HepG2 (cell line): ENCODE results near the gene FAM171A2. TPM values are rescaled to one million over a fixed set of nuclear protein-coding genes. Genes with fewer than 3 reads are reported as not detected.
A peak's percentile ranks its signal among the peaks of the same experiment; 100 is the strongest.

Experiments
- ATAC-seq: fragments of 200-7000 bp; cut with Tn5 transposase; 3 replicates; pipeline ENCODE4 v1.9.1; 2020; ENCODE audit warnings: mild to moderate bottlenecking, moderate library complexity
- BruUV-seq: library from RNA; stranded (reverse); fragments of 400-500 nt; replicated peaks from 2 replicates; lab custom pipeline; 2021; lab: Mats Ljungman, UMichigan
- CTCF ChIA-PET: fragments of 300-600 bp; formaldehyde crosslinking; extraction: SDS; loops from one replicate; lab custom pipeline; 2021; ENCODE audit warnings: low total read pairs, inconsistent platforms, low intra/inter-chr PET ratio; lab: Yijun Ruan, JAX
- POLR2A ChIA-PET: fragments of 350-600 bp; sonication (Branson Sonifier 250); formaldehyde crosslinking; loops from one replicate; lab custom pipeline; 2020; ENCODE audit warnings: antibody characterized with exemption, inconsistent platforms; lab: Yijun Ruan, JAX
- DNase-seq: peaks from one replicate; pipeline ENCODE4 v3.0.0-alpha.2; 2015; ENCODE audit warnings: low spot score
- FAIRE-seq: peaks from 3 replicates; lab custom pipeline; 2011; peaks lifted over from hg19 to GRCh38; lab: Jason Lieb, UNC
- H2AFZ ChIP-seq: one replicate; pipeline ENCODE4 v1.6.1; 2011; ENCODE audit warnings: low read length, inconsistent platforms
- H3K27ac ChIP-seq: fragments of 300-600 bp; 3 replicates; pipeline ENCODE4 v1.8.0; 2011; ENCODE audit warnings: mixed run types, mild to moderate bottlenecking, mixed read lengths, low read length, inconsistent platforms; ENCODE audit not compliant: insufficient read depth; ENCODE audit errors: extremely low read length
- H3K27me3 ChIP-seq, 2 experiments: fragments of 200-600 bp in 1 of 2; 2 replicates in 1 of 2; 3 replicates in 1 of 2; pipeline versions ENCODE4 v1.6.0 to v1.8.0; 2011; ENCODE audit warnings: low read length in 2 of 2, mild to moderate bottlenecking in 2 of 2, moderate library complexity in 2 of 2, inconsistent platforms in 1 of 2; ENCODE audit not compliant: insufficient read depth in 2 of 2, control insufficient read depth in 1 of 2
- H3K36me3 ChIP-seq, 2 experiments: fragments of 200-600 bp in 1 of 2; replicated peaks in 1 of 2; 2 replicates in 1 of 2; 3 replicates in 1 of 2; pipeline versions ENCODE4 v1.5.1 to v1.8.0; 2011; ENCODE audit warnings: low read length in 2 of 2, inconsistent platforms in 1 of 2; ENCODE audit not compliant: insufficient read depth in 2 of 2, control insufficient read depth in 1 of 2
- H3K4me1 ChIP-seq: 2 replicates; pipeline ENCODE4 v1.5.1; 2012; ENCODE audit warnings: low read length, inconsistent platforms; ENCODE audit not compliant: insufficient read depth
- H3K4me2 ChIP-seq: 2 replicates; pipeline ENCODE4 v1.6.0; 2011; ENCODE audit warnings: low read depth, low read length, inconsistent platforms
- H3K4me3 ChIP-seq, 3 experiments: fragments of 200-600 bp in 1 of 3; sonication (generic), shearing (Covaris generic) in 1 of 3; replicated peaks in 1 of 3; 2 replicates each; pipeline ENCODE4 v1.5.1; 2011 to 2016; ENCODE audit warnings: low read length in 3 of 3, inconsistent platforms in 2 of 3, low read depth in 2 of 3, mild to moderate bottlenecking in 2 of 3, control low read depth in 1 of 3, mixed read lengths in 1 of 3; ENCODE audit not compliant: insufficient read depth in 1 of 3
- H3K79me2 ChIP-seq: one replicate; pipeline ENCODE4 v1.6.1; 2011; ENCODE audit warnings: low read length, inconsistent platforms; ENCODE audit not compliant: insufficient read depth
- H3K9ac ChIP-seq: 2 replicates; pipeline ENCODE4 v1.6.0; 2011; ENCODE audit warnings: mild to moderate bottlenecking, low read depth, low read length, inconsistent platforms; ENCODE audit not compliant: insufficient read depth
- H3K9me3 ChIP-seq: 2 replicates; pipeline ENCODE4 v1.5.1; 2012; ENCODE audit warnings: mild to moderate bottlenecking, low read length
- H4K20me1 ChIP-seq: 2 replicates; pipeline ENCODE4 v1.6.0; 2011; ENCODE audit warnings: inconsistent platforms, mild to moderate bottlenecking, low read length, moderate library complexity; ENCODE audit not compliant: insufficient read depth
- FOXC1 ChIP-seq: sonication (generic); formaldehyde crosslinking; IDR thresholded peaks from 2 replicates; pipeline ENCODE4 v1.8.0; 2022; ENCODE audit warnings: mild to moderate bottlenecking, missing genetic modification reagents, borderline replicate concordance
- ZNF274 ChIP-seq: sonication (generic); formaldehyde crosslinking; IDR thresholded peaks from 2 replicates; pipeline ENCODE4 v1.5.1; 2020; ENCODE audit warnings: mild to moderate bottlenecking, missing genetic modification reagents
- ZNF883 ChIP-seq: sonication (generic); formaldehyde crosslinking; IDR thresholded peaks from 2 replicates; pipeline ENCODE4 v1.5.1; 2020; ENCODE audit warnings: mild to moderate bottlenecking, missing genetic modification reagents; ENCODE audit errors: not compliant biosample characterization
- WGBS: methylation state at CpG from one replicate; pipeline ENCODE4 v1.1.6; 2017; ENCODE audit warnings: low lambda C conversion rate; 5-methylcytosine and 5-hydroxymethylcytosine counted together
- in situ Hi-C: cut with HindIII; loops from 2 replicates; pipeline ENCODE4 v1.10.0; 2017; ENCODE audit warnings: low pct_unique_long_range_greater_than_20kb; ENCODE audit not compliant: extremely low pct_ligation_motif_present
- intact Hi-C: fragments of 100-400 bp; cut with micrococcal nuclease; formaldehyde crosslinking; loops from one replicate; pipeline ENCODE4 v1.10.0; 2022; ENCODE audit not compliant: unreplicated experiment
- polyA plus RNA-seq, 8 experiments: library from polyadenylated mRNA; depleted of rRNA in 3 of 8; stranded (reverse) in 7 of 8; unstranded in 1 of 8; fragments of >200 nt; fragmentation: Illumina TruSeq in 4 of 8; extraction: Trizol in 4 of 8; gene quantifications; 2 replicates each; pipeline versions ENCODE4 v1.2.1 to v1.2.3, GENCODE V29; 2011 to 2016; ENCODE audit warnings: low read depth in 4 of 8, missing spikeins in 1 of 8, mixed read lengths in 1 of 8; ENCODE audit not compliant: insufficient read depth in 1 of 8
- total RNA-seq, 5 experiments: library from RNA; depleted of rRNA; stranded (reverse); fragments of >200 nt; fragmentation: Illumina TruSeq; extraction: Trizol; gene quantifications; 2 replicates each; pipeline ENCODE4 v1.2.3, GENCODE V29; 2016; ENCODE audit warnings: low read depth in 1 of 5
- TF ChIP-seq, protein P1 (sequence below): sonication (generic); formaldehyde crosslinking; IDR thresholded peaks from 2 replicates; pipeline ENCODE4 v1.5.0; 2020; ENCODE audit warnings: mild to moderate bottlenecking, missing genetic modification reagents, moderate library complexity
- TF ChIP-seq, protein P2 (sequence below): sonication (generic); formaldehyde crosslinking; IDR thresholded peaks from 2 replicates; pipeline ENCODE4 v1.4.0; 2020; ENCODE audit warnings: missing genetic modification reagents
- TF ChIP-seq, protein P3 (sequence below): sonication (generic); formaldehyde crosslinking; IDR thresholded peaks from 2 replicates; pipeline ENCODE4 v1.5.1; 2020; ENCODE audit warnings: mild to moderate bottlenecking, missing genetic modification reagents, moderate library complexity

FAM171A2 gene
- total and polyA plus RNA-seq, 2 of the 13 experiments (the other 11 are each of a cell fraction or from before 2014, with no cell fraction given): 1.8 to 3.6 TPM

DNA sequence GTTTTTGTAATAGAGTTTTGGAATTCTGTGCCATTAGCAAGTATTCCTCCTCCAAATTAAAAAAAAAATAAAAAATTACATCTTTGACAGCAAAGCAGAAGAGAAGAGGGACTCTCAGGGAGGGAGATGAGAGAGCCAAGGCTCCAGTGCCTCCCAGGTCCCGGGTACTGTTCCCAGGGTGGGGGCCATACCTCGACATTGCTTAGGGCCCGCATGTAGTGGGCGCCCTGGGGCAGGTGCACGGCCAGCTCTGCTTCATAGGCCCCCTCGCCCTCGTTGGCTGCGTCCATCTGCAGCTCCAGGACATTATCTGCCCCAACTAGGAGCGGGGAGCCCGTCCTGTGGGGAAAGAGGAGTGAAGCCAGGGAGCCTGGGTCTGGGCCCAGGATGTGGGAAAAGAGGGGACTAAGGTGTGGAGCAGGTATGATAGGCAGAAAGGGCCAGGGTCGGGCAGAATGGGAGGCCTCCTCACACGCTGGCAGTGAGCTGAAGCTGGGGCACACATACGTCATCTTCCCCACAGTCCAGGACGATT lies 14.6 kb upstream of the FAM171A2 start:
- peaks cover 33% of the 10 kb centered on the region for H3K4me1 ChIP-seq
- DNase-seq (no peak), FAIRE-seq (no peak), ATAC-seq (no peak)
- no peaks in the 10 kb centered on the region for H3K79me2 ChIP-seq
- WGBS: 22% methylated on average over 14 of the region's 14 CpGs
- H3K4me3 ChIP-seq: no peak overlapping the region
- TF ChIP-seq, protein P1, sequence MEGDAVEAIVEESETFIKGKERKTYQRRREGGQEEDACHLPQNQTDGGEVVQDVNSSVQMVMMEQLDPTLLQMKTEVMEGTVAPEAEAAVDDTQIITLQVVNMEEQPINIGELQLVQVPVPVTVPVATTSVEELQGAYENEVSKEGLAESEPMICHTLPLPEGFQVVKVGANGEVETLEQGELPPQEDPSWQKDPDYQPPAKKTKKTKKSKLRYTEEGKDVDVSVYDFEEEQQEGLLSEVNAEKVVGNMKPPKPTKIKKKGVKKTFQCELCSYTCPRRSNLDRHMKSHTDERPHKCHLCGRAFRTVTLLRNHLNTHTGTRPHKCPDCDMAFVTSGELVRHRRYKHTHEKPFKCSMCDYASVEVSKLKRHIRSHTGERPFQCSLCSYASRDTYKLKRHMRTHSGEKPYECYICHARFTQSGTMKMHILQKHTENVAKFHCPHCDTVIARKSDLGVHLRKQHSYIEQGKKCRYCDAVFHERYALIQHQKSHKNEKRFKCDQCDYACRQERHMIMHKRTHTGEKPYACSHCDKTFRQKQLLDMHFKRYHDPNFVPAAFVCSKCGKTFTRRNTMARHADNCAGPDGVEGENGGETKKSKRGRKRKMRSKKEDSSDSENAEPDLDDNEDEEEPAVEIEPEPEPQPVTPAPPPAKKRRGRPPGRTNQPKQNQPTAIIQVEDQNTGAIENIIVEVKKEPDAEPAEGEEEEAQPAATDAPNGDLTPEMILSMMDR (CRISPR knock-in tag): 0 out of 2 replicates have a peak, but pooled peaks have one; percentile 23
- TF ChIP-seq ZNF883 (peak; percentile 34), FOXC1 (no peak), ZNF274 (CRISPR knock-in tag) (0 out of 2 replicates have a peak, but pooled peaks have one; percentile 39)
- TF ChIP-seq, protein P2, sequence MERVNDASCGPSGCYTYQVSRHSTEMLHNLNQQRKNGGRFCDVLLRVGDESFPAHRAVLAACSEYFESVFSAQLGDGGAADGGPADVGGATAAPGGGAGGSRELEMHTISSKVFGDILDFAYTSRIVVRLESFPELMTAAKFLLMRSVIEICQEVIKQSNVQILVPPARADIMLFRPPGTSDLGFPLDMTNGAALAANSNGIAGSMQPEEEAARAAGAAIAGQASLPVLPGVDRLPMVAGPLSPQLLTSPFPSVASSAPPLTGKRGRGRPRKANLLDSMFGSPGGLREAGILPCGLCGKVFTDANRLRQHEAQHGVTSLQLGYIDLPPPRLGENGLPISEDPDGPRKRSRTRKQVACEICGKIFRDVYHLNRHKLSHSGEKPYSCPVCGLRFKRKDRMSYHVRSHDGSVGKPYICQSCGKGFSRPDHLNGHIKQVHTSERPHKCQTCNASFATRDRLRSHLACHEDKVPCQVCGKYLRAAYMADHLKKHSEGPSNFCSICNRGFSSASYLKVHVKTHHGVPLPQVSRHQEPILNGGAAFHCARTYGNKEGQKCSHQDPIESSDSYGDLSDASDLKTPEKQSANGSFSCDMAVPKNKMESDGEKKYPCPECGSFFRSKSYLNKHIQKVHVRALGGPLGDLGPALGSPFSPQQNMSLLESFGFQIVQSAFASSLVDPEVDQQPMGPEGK: 0 out of 2 replicates have a peak, but pooled peaks have one; percentile 31
- TF ChIP-seq, protein P3, sequence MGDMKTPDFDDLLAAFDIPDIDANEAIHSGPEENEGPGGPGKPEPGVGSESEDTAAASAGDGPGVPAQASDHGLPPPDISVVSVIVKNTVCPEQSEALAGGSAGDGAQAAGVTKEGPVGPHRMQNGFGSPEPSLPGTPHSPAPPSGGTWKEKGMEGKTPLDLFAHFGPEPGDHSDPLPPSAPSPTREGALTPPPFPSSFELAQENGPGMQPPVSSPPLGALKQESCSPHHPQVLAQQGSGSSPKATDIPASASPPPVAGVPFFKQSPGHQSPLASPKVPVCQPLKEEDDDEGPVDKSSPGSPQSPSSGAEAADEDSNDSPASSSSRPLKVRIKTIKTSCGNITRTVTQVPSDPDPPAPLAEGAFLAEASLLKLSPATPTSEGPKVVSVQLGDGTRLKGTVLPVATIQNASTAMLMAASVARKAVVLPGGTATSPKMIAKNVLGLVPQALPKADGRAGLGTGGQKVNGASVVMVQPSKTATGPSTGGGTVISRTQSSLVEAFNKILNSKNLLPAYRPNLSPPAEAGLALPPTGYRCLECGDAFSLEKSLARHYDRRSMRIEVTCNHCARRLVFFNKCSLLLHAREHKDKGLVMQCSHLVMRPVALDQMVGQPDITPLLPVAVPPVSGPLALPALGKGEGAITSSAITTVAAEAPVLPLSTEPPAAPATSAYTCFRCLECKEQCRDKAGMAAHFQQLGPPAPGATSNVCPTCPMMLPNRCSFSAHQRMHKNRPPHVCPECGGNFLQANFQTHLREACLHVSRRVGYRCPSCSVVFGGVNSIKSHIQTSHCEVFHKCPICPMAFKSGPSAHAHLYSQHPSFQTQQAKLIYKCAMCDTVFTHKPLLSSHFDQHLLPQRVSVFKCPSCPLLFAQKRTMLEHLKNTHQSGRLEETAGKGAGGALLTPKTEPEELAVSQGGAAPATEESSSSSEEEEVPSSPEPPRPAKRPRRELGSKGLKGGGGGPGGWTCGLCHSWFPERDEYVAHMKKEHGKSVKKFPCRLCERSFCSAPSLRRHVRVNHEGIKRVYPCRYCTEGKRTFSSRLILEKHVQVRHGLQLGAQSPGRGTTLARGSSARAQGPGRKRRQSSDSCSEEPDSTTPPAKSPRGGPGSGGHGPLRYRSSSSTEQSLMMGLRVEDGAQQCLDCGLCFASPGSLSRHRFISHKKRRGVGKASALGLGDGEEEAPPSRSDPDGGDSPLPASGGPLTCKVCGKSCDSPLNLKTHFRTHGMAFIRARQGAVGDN (CRISPR knock-in tag): 0 out of 2 replicates have a peak, but pooled peaks have one; percentile 20
- intact Hi-C loops: no loop called here
- no peak overlapping the region for H3K4me2 ChIP-seq
- no peaks in the 10 kb centered on the region for H3K9me3 ChIP-seq
- no peak overlapping the region for H2AFZ ChIP-seq
- in situ Hi-C loops: no loop called here
- peaks cover 14 to 47% of the 10 kb centered on the region in 2 experiments for H3K27me3 ChIP-seq
- H3K27ac ChIP-seq: no peak overlapping the region
- H3K36me3 ChIP-seq: no peaks in the 10 kb centered on the region
- no TSS peak for BruUV-seq
- POLR2A ChIA-PET: no interaction called here
- no peak overlapping the region for H3K9ac ChIP-seq
- H4K20me1 ChIP-seq: no peaks in the 10 kb centered on the region; the same call in 1 of the 2 replicates
- CTCF ChIA-PET: no interaction called here
